Glomerular endothelial cell (primary cell): ENCODE data around the gene ANKRD22. TPM values are rescaled to one million over a fixed set of nuclear protein-coding genes. Genes with fewer than 3 reads are reported as not detected.

ENCODE experiments used
- DNase-seq: peaks from one replicate; pipeline ENCODE4 v3.0.0-alpha.2; 2011; ENCODE audit warnings: low read depth, low spot score; ENCODE audit errors: extremely low read depth
- total RNA-seq: library from RNA; depleted of rRNA; stranded (reverse); fragments of >200 nt; gene quantifications from 2 replicates; pipeline ENCODE4 v1.2.3, GENCODE V29; 2015

The ANKRD22 gene
- total RNA-seq, 1 donor from 2014 or later = not detected

DNA sequence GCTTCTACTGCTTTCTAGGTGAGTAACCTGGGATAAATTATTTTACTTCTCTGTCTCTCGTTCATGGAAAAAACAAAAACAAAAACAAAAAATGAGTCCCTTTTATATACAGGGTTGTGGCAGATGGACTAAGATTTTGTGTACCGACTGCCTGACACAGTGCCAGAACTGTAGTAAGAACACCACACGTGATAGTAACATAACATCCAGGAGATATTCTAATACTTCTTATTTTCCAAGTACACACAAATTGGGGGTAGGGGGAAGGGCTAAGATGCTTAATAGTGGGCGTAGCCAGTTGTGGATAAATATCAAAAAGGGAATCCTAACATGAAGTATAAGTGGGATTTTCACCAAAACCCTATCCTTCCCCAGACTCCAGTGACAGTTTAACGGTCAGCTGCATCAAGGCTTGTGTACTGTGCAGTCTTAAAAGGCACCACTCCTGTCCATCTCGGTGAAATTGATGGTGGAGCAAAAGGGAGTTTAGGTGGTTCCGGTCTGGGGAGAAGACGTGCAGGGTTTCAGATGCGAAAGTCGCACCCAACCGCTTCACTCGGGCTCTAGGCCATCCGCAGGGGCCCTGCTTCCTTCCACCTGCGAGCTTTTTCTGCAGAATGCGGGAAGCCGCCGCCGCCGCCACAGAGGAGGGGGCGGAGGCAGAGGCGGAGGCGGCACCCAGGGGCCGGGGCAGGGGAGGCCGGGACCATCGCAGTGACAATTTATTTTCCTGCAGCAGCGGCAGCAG lies 28.1 kb upstream of the ANKRD22 start, which contains the start of gene STAMBPL1:
STAMBPL1 (plus strand) TSS at position 712 of the 748 bp plus-strand sequence. CDS start 21,464 bp downstream, outside the sequence.
- DNase-seq = no peak

DNA sequence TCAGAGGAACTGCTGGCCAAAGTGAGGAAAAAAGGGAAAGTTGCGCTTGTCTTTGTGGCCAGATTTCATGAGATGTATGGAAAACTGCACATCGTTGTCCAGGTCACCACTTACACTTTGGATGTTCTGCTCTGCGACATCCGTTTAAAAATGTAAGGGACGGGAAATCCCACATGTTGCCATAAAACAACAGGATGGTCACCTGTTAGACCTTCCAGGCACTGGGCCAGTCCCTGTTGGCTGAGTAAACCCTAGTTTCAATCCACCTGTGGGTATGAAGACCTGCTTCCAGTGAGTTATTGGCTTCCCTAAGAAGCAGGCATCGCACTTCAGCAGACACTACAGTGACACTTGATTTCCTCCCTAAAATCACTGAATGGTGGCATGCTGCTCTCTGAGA lies 25.7 kb upstream of the ANKRD22 start:
- DNase-seq = no peak

DNA sequence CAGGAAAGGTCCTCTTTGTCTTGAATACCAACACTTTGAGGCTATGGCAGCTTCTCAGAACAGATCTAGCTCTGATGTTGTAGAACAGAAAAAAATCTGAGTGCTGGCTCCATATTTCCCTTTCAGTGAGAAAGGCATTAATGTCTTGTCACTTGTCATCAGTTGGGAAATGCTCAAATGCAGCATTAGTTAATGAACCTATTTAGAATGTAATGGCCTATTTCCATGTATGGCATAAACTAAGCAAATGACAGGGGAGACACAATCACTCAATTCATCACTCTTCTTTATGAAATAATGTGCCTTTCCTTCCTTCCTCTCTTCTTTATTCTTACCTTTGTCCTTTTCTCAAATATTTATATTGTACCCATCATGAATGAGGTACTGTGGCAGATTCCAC lies 23.4 kb upstream of the ANKRD22 start:
- DNase-seq = no peak

DNA sequence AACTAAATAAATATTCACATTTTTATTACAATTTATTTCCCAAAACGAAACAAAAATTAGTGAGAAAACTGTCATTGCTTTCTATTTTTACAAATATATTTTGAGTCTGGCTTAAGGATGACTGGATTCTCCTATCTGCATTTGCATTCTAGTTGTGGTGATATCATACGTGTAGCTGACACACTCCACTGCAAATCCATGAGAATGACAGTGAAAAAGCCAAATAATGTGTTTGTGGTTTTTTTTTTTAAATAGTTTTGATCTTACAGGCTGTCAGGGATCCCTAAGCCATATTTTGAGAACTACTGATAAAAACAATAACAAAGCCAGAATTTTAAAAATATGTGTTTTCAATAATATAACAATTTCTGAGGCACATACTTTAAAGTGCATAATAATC lies 22.6 kb upstream of the ANKRD22 start:
- no peak for DNase-seq

DNA sequence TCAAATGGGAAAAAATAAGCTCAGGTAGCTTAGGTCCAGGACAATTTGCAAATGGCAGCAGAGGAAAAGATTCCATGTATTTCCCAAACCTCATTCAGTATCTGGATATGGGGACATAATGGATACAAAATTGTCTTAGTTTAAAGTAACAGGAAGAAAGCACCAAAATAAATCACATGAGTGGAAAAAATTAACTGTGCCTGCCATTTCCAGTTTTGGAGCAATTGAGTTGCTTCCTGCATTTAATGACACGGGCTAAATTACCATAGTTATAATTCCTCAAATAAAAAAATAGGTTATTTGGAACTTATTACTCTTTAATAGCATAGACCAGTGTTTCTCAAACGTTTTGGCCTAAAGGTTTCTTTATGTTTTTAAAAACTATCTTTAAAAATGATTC lies 22.1 kb upstream of the ANKRD22 start:
- DNase-seq = no peak

DNA sequence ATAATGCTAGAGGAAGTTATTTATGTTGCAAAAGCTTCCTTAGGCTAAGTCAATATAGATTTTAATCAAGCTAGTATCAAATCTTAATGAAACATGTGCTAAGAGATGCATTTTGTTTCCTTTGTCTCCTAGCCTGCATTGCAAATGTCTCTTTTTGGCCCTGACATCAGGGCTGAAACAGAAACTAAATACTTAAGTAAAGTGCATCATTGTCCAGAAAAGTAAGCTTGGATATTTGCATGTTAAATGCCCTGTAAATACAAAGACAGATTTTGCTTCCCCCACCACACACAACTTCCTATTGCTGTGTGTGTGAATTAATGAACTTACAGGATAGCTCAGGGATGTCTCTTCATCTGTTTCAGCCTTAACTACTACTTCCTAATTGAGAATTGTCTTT lies 18.4 kb upstream of the ANKRD22 start:
- DNase-seq = no peak

DNA sequence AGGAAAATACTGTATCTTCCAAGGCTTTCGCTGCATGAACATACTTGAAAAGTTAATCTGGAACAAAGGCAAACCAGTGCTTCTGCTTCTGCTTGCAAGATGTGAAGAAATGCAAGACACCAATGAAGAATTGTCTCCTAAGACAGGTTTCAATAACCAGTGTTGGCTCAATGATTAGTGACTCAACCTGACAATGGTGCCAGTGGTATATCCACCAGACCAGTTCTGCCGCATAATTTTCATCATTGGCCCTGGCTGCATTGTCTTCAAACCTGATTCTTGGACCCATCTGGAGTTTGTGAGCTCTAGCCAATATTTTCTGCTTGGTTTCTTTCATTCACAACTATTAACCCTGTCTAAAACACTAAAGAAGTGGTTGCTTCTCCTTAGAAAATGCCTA lies 14.8 kb upstream of the ANKRD22 start:
- DNase-seq = no peak

DNA sequence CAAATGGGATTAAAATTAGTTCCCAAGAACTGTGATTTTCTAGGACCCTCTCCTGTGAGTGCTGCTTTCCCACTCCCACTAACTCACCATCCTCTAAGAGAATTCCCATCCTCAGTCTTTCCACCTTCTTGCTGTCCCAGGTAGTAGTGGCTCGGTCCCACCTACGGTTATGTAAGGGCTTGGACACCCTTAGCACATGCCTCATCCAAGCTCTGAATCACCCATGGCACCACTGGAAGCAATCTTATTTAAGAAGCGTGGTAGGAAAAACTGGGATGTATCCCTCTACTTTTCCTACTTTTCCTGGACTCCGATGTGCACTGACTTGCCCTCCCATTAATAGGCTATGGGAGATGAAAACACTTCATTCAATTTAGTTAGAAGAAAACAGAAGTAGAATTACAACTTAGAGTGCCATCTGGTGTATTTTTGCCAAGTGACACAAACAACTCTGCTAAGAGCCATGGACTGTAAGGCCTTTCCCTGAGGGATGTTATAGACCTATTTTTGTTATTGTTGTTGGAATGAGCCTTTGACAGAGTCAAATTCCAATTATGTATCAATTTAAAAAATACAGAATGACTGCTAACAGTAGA lies 13.7 kb upstream of the ANKRD22 start:
- DNase-seq = no peak

DNA sequence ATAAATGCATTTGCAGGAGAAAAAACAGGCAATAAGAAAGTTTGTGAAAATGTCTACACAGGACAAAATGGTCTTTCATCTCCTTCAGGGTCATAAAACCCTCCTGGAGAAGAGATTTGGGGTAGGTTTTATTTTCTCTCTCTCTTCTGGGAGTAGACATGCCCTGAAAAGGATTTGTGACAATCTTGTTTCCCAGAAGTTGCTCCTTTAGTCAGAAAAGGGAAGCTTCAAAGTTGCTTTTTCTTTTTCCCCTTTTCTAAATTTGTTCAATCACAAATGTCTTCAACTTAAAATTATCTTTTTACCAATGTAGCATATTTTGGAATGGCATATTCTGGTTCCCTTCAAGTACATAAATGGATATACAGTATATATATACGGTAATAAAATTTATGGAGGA lies 9.4 kb upstream of the ANKRD22 start:
- DNase-seq = no peak

DNA sequence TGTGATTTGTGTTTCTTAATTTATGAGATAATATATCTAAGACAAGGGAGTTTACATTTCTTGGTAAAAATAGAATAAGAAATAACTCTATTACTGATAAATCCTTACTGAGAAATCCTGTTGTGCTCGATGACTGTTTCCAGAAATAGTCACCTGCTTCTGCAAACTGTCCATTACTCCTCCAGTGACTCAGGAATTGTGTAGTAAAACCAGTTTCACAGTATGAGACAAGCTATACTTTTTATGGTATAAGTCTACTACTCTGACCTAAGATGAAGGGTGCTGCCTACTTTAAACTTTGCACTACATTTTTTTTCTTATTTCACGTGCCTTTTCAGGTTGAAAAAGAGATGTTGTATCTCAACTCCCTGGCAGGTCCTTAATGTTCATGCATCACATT lies 6.8 kb upstream of the ANKRD22 start:
- no peak for DNase-seq

DNA sequence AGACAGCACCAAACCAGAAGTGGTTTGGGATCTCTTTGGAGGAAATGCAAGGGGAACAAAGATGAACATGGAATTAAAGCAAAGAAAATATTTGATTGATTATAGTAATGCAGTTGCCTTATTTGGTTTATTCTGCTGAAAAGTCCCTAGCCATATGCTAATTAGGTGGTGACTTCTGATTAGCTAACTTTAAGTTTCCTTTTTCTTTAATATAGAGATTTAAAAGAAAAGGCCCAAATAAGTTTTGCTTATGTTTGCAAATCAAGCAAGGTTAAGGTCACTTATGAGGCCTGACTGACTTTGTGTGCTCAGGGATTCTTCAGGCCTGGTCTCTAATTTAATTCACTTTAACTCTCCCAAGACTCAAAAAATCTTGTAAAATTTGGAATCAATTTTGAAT lies 6.2 kb upstream of the ANKRD22 start:
- no peak for DNase-seq

DNA sequence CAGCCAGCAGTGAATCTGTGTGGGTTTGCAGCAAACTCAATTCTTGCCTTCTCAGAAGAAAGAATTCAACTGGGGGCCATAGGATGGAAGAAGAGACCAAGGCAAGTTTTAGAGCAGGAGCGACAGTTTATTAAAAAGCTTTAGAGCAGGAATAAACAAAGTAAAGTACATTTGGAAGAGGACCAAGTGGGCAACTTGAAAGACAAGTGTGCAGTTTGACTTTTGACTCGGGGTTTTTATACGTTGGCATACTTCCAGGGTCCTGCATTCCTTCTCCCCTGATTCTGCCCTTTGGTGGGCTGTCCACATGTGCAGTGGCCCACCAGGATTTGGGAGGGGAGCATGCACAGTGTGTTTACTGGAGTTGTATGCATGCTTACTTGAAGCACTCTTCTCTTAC lies 3.0 kb upstream of the ANKRD22 start:
- no peak for DNase-seq

DNA sequence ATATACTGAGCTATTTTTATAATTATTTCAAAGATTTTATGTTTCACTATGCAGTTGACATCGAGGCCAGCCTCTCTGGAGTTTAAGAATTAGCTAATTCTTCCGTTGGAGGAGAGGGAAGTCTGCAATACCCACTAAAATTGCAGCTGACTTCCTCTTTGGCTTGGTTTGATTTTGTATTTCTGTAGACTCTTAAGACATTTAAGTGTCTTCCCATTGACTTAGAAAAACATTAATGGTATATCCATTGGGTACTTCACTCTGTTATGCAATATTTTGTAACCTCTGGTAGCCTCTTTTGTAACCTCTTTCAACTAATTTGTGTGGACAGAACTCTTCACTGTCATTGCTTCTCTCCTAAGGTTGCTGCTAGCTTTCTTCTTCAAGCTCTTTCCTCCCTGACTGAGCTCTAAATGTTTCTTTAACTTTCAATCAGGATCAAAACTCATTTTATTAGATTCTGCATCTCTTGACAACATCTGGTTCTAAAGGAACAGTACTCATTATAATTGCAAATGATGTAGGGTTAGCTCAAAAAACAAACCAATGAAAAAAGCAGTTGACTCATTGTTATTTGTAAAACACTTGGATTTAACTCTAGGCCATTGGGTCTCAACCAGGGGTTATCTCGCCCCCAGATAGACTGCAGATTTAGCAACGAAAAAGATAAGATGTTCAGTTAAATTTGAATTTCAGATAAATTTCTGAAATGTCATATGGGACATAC lies 1.7 kb upstream of the ANKRD22 start:
- no peak for DNase-seq

DNA sequence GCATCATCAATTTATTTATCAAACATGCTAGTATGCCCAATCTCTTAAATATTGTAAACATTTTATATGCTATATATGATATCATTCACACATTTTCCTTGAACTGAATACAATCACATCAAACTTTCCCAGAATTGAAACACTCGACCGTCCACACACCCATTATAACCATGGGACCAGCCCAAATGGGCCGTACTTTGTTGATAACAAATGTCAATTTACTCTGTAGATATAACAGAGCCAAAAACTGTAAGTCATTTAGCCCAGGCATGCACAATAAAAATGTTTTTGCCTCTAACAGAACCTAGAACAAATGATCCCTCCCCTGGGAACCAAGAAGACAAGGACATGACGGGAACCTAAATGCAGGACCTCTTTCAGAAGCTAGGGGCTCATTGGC lies 683 bp upstream of the ANKRD22 start:
- no peak for DNase-seq

DNA sequence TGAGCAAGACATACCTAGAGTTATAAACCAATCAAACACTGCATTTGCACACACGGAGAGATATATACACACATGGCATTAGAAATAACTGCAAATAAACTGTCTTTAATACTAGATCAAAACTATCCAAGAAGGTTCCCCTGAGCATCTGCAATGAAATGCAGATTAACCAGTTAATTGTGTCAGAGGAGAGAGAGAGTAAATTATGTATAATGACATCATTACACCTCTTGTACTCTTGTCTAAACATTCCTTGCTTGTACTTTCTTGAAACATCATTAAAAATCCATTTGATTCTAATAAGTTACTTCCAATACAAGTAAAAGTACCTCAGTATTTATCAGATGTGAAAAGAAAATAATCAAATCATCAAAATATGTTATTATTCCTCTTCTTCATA lies 932 bp downstream of the ANKRD22 start:
- DNase-seq = no peak

DNA sequence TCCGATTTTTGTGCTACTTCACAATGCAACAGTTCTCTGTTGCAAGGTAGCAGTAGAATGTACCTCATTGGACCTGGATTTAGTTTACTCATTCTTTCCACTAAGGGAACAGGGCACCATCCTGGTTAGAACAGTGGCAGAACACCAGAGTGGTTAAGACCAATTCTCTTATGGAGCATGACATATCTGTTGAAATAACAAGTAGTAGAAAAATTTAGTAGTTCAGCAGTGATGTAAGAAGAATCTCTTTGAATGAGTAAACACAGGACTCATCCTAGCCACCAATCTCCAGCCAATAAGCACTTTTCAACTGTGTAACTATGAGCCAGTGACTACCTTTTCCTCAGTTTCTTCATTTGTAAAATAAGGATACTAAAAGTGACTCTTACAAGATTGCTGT lies 2.4 kb downstream of the ANKRD22 start:
- no peak for DNase-seq

DNA sequence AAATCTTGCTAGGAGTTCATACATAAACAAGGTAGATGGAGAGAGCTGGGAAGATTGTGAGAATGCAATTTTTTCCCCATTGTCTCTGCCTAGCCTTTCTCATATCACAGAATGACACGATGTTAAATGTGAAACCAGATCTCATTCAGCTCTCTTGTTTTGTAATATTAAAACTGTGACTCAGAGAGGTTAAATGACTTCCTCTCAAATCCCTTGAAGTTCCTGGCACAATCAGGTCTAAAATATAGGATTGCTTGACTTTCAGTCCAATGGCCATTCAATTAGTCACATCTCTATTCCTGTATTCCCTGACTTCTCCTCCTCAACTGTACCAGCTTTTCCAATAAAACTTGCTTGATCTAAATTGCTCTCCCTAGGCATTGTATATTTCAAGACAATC lies 3.1 kb downstream of the ANKRD22 start:
- DNase-seq = peak; percentile 27

DNA sequence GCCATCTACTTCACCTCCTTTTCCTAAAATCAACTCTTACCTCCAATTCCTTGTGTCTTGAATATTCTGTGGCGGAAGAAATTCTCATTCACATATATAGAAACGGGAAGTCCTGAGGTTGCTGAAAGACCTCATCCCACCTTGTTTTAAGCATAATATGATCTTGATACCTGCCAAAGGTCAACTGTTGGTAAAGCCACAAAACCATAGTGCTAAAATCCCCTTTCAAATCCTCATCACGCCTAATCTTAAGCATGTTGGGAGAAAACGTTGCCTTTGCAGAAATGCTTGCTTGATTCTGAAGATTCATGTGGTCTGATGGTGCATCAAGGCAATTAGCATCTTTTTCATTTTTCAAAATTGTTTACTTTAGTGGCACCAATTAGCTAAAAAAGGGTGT lies 8.5 kb downstream of the ANKRD22 start:
- no peak for DNase-seq

DNA sequence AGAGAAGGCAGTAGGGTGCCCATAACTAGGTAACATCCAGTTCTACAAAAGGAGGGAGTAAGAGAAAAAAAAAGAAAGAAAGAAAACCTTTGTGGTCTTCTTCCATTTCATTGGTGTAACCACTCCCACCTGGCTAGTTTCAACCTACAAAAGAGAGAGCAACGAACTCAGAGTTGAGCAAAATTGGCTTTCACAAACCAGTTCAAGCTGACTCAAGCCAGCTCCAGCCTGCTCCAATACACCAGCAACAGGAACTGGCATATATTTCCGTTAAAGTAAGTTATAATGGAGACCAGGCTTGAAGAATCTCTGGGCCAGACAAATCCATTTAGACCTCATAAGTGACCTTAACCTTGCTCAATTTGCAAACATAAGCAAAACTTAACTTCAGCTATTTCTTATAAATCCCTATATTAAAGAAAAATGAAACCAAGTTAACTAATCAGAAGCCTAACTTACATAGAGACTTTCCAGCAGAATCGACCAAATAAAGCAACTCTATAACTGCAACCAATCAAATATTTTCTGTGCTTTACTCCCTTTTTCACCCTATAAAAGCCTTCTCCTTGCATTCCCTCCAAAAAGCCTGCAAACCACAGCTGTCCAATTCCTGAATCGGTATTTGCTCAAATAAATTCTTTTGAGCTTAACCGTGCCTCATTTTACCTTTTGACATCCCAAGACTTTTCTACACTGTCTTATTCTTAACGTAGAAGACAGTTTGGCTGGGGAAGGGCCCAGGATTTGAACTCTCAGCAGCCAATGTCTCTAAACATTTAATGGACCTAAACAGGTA lies 10.1 kb downstream of the ANKRD22 start:
- DNase-seq = no peak

DNA sequence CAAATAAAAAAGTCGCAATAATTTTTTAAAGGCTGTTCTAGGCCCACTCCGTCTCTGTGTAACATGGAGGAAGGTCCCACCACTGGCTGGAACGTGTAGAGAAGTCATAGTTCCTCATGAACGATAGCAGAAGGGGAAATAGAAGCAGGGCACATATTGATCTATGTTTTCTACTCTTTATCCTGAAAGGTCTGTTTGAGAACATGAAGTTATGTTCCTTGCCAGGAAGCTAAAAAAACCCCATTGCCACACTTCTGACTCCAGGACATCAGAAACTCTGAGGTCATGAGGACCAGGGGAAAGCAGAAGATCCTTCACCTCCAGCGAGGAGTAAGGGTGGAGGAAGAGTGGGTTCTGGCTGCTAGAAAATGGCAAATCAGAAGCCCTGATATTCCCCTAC lies 10.8 kb downstream of the ANKRD22 start:
- no peak for DNase-seq

DNA sequence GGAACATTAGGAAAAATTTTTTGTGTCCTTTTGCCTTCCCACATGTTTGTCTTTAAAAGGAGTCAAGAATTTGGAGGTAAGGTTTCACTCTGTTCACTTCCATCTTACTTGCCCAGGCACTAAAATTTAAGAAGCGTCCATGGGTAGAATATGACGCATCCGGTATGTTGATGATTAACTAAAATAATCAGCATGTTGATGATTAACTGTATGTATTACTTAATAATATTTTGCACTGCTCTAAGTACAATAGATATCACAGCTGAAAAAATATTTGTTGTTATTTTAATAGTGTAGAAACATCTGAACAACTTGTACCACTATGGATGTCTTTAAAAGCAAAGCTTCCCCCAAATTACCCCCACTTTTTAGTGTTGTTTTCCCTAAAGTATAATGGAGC lies 11.5 kb downstream of the ANKRD22 start:
- no peak for DNase-seq
